HG03469 (cell line): ENCODE results near the gene NHS.
A peak's percentile ranks its signal among the peaks of the same experiment; 100 is the strongest.

Experiments used
- ATAC-seq: cut with Tn5 transposase; IDR thresholded peaks from one replicate; pipeline ENCODE4 v1.9.1; 2021; ENCODE audit warnings: mild to moderate bottlenecking, moderate library complexity, moderate number of reproducible peaks; ENCODE audit not compliant: unreplicated experiment

NHS gene

GRCh38 chrX:17713288-17713687 is 338.3 kb downstream of the NHS start:
- no peak for ATAC-seq

GRCh38 chrX:17718649-17719165 is 343.7 kb downstream of the NHS start:
- no peak for ATAC-seq

GRCh38 chrX:17719711-17720110 is 344.7 kb downstream of the NHS start:
- ATAC-seq: no peak

GRCh38 chrX:17721715-17722114 is 346.7 kb downstream of the NHS start:
- no peak for ATAC-seq

GRCh38 chrX:17725181-17725580 is 350.2 kb downstream of the NHS start:
- no peak for ATAC-seq

GRCh38 chrX:17732138-17732783 is 357.3 kb downstream of the NHS start:
- ATAC-seq: no peak

GRCh38 chrX:17735406-17735805 is 360.4 kb downstream of the NHS start:
- no peak for ATAC-seq

GRCh38 chrX:17736478-17736855 is 361.5 kb downstream of the NHS start:
- ATAC-seq: no peak

GRCh38 chrX:17736856-17737709 is 362.1 kb downstream of the NHS start, which contains the start of gene SCML1:
SCML1 (plus strand) TSS chrX:17737493; CDS start chrX:17744187, 6,694 bp downstream.
- peak; percentile 47 for ATAC-seq

- ATAC-seq: no peak
Measured at GRCh38 chrX:17737710-17737985, 362.6 kb downstream of the NHS start.

- ATAC-seq: no peak
Measured at GRCh38 chrX:17737986-17738713, 363.1 kb downstream of the NHS start.

GRCh38 chrX:17738737-17739535 is 363.9 kb downstream of the NHS start:
- no peak for ATAC-seq

GRCh38 chrX:17740137-17741122 is 365.4 kb downstream of the NHS start:
- ATAC-seq: no peak

- ATAC-seq: no peak
Measured at GRCh38 chrX:17741123-17741511, 366.1 kb downstream of the NHS start.

GRCh38 chrX:17743913-17744312 is 368.9 kb downstream of the NHS start:
- no peak for ATAC-seq

- no peak for ATAC-seq
Measured at GRCh38 chrX:17744896-17745523, 370.0 kb downstream of the NHS start.

- no peak for ATAC-seq
Measured at GRCh38 chrX:17747692-17748091, 372.7 kb downstream of the NHS start.

GRCh38 chrX:17748684-17749083 is 373.7 kb downstream of the NHS start:
- ATAC-seq: no peak

- no peak for ATAC-seq
Measured at GRCh38 chrX:17750436-17750835, 375.4 kb downstream of the NHS start.
